SK-N-SH treated with all-trans-retinoic acid at 6 μM for 48 hours (cell line): ENCODE data around the gene CXCR6.

Experiments used
- ATAC-seq: fragments of 200-7000 bp; cut with Tn5 transposase; 3 replicates; pipeline ENCODE4 v1.9.1; 2020; ENCODE audit warnings: mild to moderate bottlenecking, moderate library complexity
- ARNTL ChIP-seq: fragments of 450-650 bp; formaldehyde crosslinking; IDR thresholded peaks from 2 replicates; pipeline ENCODE4 v1.5.0; 2020; ENCODE audit warnings: low read depth, mild to moderate bottlenecking, moderate library complexity, borderline replicate concordance
- BACH2 ChIP-seq: fragments of 250-450 bp; sonication (Bioruptor Pico); IDR thresholded peaks from 2 replicates; pipeline ENCODE4 v1.9.0; 2021; ENCODE audit warnings: mild to moderate bottlenecking, borderline replicate concordance
- CREB5 ChIP-seq: fragments of 250-450 bp; sonication (Bioruptor Pico); IDR thresholded peaks from 2 replicates; pipeline ENCODE4 v1.5.1; 2020; ENCODE audit warnings: low read depth, mild to moderate bottlenecking, moderate library complexity
- CSDC2 ChIP-seq: fragments of 250-450 bp; sonication (Bioruptor Pico); IDR thresholded peaks from 2 replicates; pipeline ENCODE4 v1.5.0; 2020; ENCODE audit warnings: mild to moderate bottlenecking, moderate library complexity
- ESRRG ChIP-seq: fragments of 250-450 bp; sonication (Bioruptor Pico); IDR thresholded peaks from 2 replicates; pipeline ENCODE4 v1.6.1; 2021; ENCODE audit warnings: mild to moderate bottlenecking
- GLIS3 ChIP-seq: fragments of 250-450 bp; sonication (Bioruptor Pico); IDR thresholded peaks from 2 replicates; pipeline ENCODE4 v1.5.0; 2020; ENCODE audit warnings: mild to moderate bottlenecking, moderate library complexity
- ISL1 ChIP-seq: fragments of 250-450 bp; sonication (Bioruptor Pico); IDR thresholded peaks from 2 replicates; pipeline ENCODE4 v2.1.2; 2022; ENCODE audit warnings: mild to moderate bottlenecking, moderate library complexity
- OSR1 ChIP-seq: fragments of 250-450 bp; sonication (Bioruptor Pico); IDR thresholded peaks from 2 replicates; pipeline ENCODE4 v1.8.0; 2022; ENCODE audit warnings: moderate library complexity, mild to moderate bottlenecking, inconsistent platforms
- PATZ1 ChIP-seq: fragments of 250-450 bp; sonication (Bioruptor Pico); IDR thresholded peaks from 2 replicates; pipeline ENCODE4 v1.8.0; 2020; ENCODE audit warnings: mild to moderate bottlenecking, moderate library complexity, borderline replicate concordance
- RARB ChIP-seq: fragments of 250-450 bp; sonication (Bioruptor Pico); IDR thresholded peaks from 2 replicates; pipeline ENCODE4 v1.8.0; 2021; ENCODE audit warnings: mild to moderate bottlenecking, moderate library complexity
- SNAI2 ChIP-seq: fragments of 250-450 bp; sonication (Bioruptor Pico); IDR thresholded peaks from 2 replicates; pipeline ENCODE4 v1.5.0; 2020; ENCODE audit warnings: mild to moderate bottlenecking, moderate library complexity
- TOX ChIP-seq: fragments of 250-450 bp; sonication (Bioruptor Pico); IDR thresholded peaks from 2 replicates; pipeline ENCODE4 v1.8.0; 2021; ENCODE audit warnings: mild to moderate bottlenecking, moderate library complexity, borderline replicate concordance
- ZC3H10 ChIP-seq: fragments of 250-450 bp; sonication (Bioruptor Pico); IDR thresholded peaks from 2 replicates; pipeline ENCODE4 v1.5.1; 2021; ENCODE audit warnings: mild to moderate bottlenecking, moderate library complexity
- ZFP3 ChIP-seq: fragments of 250-450 bp; sonication (Bioruptor Pico); IDR thresholded peaks from 2 replicates; pipeline ENCODE4 v1.5.0; 2020; ENCODE audit warnings: mild to moderate bottlenecking, moderate library complexity
- ZFP30 ChIP-seq: fragments of 450-650 bp; formaldehyde crosslinking; IDR thresholded peaks from 2 replicates; pipeline ENCODE4 v1.5.0; 2022; ENCODE audit warnings: mild to moderate bottlenecking, moderate library complexity
- ZNF565 ChIP-seq: fragments of 450-650 bp; formaldehyde crosslinking; conservative IDR thresholded peaks from 2 replicates; pipeline ENCODE4 v1.5.0; 2020; ENCODE audit warnings: low read depth, mild to moderate bottlenecking, moderate library complexity
- ZNF70 ChIP-seq: fragments of 450-650 bp; formaldehyde crosslinking; IDR thresholded peaks from 2 replicates; pipeline ENCODE4 v1.5.0; 2020; ENCODE audit warnings: mild to moderate bottlenecking, moderate library complexity
- ZNF8 ChIP-seq: fragments of 450-650 bp; formaldehyde crosslinking; IDR thresholded peaks from 2 replicates; pipeline ENCODE4 v1.5.0; 2020; ENCODE audit warnings: mild to moderate bottlenecking, moderate library complexity
- TF ChIP-seq, protein P1 (sequence below): fragments of 250-450 bp; sonication (Bioruptor Pico); IDR thresholded peaks from 2 replicates; pipeline ENCODE4 v1.5.0; 2020; ENCODE audit warnings: mild to moderate bottlenecking, moderate library complexity
- TF ChIP-seq, protein P2 (sequence below): fragments of 250-450 bp; sonication (Bioruptor Pico); IDR thresholded peaks from 2 replicates; pipeline ENCODE4 v1.5.1; 2021; ENCODE audit warnings: mild to moderate bottlenecking, moderate library complexity

The CXCR6 gene

GRCh38 chr3:45946875-45947274 is 3.6 kb downstream of the CXCR6 start (continued):
- TF ChIP-seq TOX (no peak), ZNF565 (CRISPR knock-in tag) (no peak), ZC3H10 (CRISPR knock-in tag) (no peak), CSDC2 (no peak), ZNF8 (CRISPR knock-in tag) (no peak), BACH2 (CRISPR knock-in tag) (no peak), OSR1 (no peak)
- TF ChIP-seq, protein P1, sequence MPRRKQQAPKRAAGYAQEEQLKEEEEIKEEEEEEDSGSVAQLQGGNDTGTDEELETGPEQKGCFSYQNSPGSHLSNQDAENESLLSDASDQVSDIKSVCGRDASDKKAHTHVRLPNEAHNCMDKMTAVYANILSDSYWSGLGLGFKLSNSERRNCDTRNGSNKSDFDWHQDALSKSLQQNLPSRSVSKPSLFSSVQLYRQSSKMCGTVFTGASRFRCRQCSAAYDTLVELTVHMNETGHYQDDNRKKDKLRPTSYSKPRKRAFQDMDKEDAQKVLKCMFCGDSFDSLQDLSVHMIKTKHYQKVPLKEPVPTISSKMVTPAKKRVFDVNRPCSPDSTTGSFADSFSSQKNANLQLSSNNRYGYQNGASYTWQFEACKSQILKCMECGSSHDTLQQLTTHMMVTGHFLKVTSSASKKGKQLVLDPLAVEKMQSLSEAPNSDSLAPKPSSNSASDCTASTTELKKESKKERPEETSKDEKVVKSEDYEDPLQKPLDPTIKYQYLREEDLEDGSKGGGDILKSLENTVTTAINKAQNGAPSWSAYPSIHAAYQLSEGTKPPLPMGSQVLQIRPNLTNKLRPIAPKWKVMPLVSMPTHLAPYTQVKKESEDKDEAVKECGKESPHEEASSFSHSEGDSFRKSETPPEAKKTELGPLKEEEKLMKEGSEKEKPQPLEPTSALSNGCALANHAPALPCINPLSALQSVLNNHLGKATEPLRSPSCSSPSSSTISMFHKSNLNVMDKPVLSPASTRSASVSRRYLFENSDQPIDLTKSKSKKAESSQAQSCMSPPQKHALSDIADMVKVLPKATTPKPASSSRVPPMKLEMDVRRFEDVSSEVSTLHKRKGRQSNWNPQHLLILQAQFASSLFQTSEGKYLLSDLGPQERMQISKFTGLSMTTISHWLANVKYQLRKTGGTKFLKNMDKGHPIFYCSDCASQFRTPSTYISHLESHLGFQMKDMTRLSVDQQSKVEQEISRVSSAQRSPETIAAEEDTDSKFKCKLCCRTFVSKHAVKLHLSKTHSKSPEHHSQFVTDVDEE (CRISPR knock-in tag), result no peak

- ATAC-seq, result no peak
- no peak for TF ChIP-seq ISL1 (CRISPR knock-in tag)
- TF ChIP-seq BACH2 (CRISPR knock-in tag), result no peak
- TF ChIP-seq, protein P1 (CRISPR knock-in tag), result no peak
- no peak for TF ChIP-seq GLIS3
- no peak for TF ChIP-seq SNAI2 (CRISPR knock-in tag)
- TF ChIP-seq ZFP3 (CRISPR knock-in tag), result no peak
- no peak for TF ChIP-seq ZNF70
- TF ChIP-seq ZNF8 (CRISPR knock-in tag), result no peak
- no peak for TF ChIP-seq CREB5 (CRISPR knock-in tag)
- TF ChIP-seq, protein P2, sequence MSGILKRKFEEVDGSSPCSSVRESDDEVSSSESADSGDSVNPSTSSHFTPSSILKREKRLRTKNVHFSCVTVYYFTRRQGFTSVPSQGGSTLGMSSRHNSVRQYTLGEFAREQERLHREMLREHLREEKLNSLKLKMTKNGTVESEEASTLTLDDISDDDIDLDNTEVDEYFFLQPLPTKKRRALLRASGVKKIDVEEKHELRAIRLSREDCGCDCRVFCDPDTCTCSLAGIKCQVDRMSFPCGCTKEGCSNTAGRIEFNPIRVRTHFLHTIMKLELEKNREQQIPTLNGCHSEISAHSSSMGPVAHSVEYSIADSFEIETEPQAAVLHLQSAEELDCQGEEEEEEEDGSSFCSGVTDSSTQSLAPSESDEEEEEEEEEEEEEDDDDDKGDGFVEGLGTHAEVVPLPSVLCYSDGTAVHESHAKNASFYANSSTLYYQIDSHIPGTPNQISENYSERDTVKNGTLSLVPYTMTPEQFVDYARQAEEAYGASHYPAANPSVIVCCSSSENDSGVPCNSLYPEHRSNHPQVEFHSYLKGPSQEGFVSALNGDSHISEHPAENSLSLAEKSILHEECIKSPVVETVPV (CRISPR knock-in tag), result no peak
- no peak for TF ChIP-seq ARNTL (CRISPR knock-in tag)
- TF ChIP-seq ZFP30 (CRISPR knock-in tag), result no peak
Measured at GRCh38 chr3:45947361-45947760, 4.1 kb downstream of the CXCR6 start.

DNA sequence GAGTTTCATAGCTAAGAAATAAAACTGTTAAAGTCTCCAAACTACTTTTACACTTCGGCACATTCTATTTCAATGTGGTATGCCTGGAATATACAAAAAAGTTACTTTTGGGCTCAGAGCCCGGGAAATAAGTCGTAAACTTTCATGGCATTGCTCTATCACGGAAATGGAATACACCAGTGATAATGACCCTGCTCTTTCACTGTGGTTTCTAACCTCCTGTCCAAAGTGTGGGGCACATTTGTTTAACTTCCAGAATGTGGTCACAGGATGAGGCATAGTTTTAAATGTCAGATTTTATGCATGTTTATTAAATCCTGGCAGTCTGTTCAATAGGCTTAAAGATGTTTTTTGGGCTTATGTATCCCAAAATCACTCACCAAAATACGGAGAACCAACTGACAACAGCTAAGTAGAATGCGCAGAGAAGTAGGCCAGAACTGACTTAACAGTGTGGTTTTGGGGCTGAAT is 5.1 kb downstream of the CXCR6 start:
- TF ChIP-seq ZNF70 (no peak), CSDC2 (no peak), GLIS3 (no peak), RARB (CRISPR knock-in tag) (no peak), ZFP3 (CRISPR knock-in tag) (no peak), TOX (no peak), ARNTL (CRISPR knock-in tag) (no peak), BACH2 (CRISPR knock-in tag) (no peak), PATZ1 (CRISPR knock-in tag) (no peak), ZC3H10 (CRISPR knock-in tag) (no peak), ZNF565 (CRISPR knock-in tag) (no peak), OSR1 (no peak), ISL1 (CRISPR knock-in tag) (no peak), ZNF8 (CRISPR knock-in tag) (no peak), ESRRG (CRISPR knock-in tag) (no peak)
- TF ChIP-seq, protein P1 (CRISPR knock-in tag), result no peak
- TF ChIP-seq, protein P2 (CRISPR knock-in tag), result no peak
- TF ChIP-seq, all 23 proteins: peak for 0
- ATAC-seq, result no peak
